HG03521 (cell line): ENCODE results near the gene MYO5B.
A peak's percentile ranks its signal among the peaks of the same experiment; 100 is the strongest.

Experiments used
- ATAC-seq: cut with Tn5 transposase; IDR thresholded peaks from one replicate; pipeline ENCODE4 v1.9.1; 2021; ENCODE audit warnings: mild to moderate bottlenecking, moderate library complexity; ENCODE audit not compliant: unreplicated experiment

Gene MYO5B

GRCh38 chr18:49974079-49974478 lies 220.9 kb downstream of the MYO5B start:
- no peak for ATAC-seq

- ATAC-seq = no peak
Observed at GRCh38 chr18:49973592-49973991, 221.4 kb downstream of the MYO5B start.

GRCh38 chr18:49972535-49972934 lies 222.4 kb downstream of the MYO5B start:
- ATAC-seq = no peak

- no peak for ATAC-seq
Observed at GRCh38 chr18:49971462-49971861, 223.5 kb downstream of the MYO5B start.

GRCh38 chr18:49970319-49970718 lies 224.6 kb downstream of the MYO5B start:
- ATAC-seq = peak; percentile 65

GRCh38 chr18:49968644-49969309 lies 226.2 kb downstream of the MYO5B start:
- ATAC-seq = no peak

GRCh38 chr18:49967636-49968313 lies 227.2 kb downstream of the MYO5B start:
- no peak for ATAC-seq

GRCh38 chr18:49967171-49967570 lies 227.8 kb downstream of the MYO5B start:
- ATAC-seq = peak; percentile 49

- ATAC-seq = no peak
Observed at GRCh38 chr18:49966090-49966489, 228.9 kb downstream of the MYO5B start.

GRCh38 chr18:49963217-49963616 lies 231.7 kb downstream of the MYO5B start:
- no peak for ATAC-seq

GRCh38 chr18:49961271-49961670 lies 233.7 kb downstream of the MYO5B start:
- ATAC-seq = no peak

GRCh38 chr18:49960376-49960775 lies 234.6 kb downstream of the MYO5B start:
- no peak for ATAC-seq

- ATAC-seq = peak; percentile 45
Observed at GRCh38 chr18:49959176-49959575, 235.8 kb downstream of the MYO5B start.

GRCh38 chr18:49955263-49955662 lies 239.7 kb downstream of the MYO5B start:
- ATAC-seq = no peak

GRCh38 chr18:49953391-49953790 lies 241.6 kb downstream of the MYO5B start:
- ATAC-seq = no peak

GRCh38 chr18:49949951-49950395 lies 245.0 kb downstream of the MYO5B start:
- ATAC-seq = no peak

GRCh38 chr18:49948975-49949374 lies 246.0 kb downstream of the MYO5B start:
- no peak for ATAC-seq

GRCh38 chr18:49944663-49945062 lies 250.3 kb downstream of the MYO5B start:
- ATAC-seq = no peak

GRCh38 chr18:49936821-49937220 lies 258.1 kb downstream of the MYO5B start:
- no peak for ATAC-seq

GRCh38 chr18:49935215-49935614 lies 259.7 kb downstream of the MYO5B start:
- no peak for ATAC-seq

- no peak for ATAC-seq
Observed at GRCh38 chr18:49934457-49934856, 260.5 kb downstream of the MYO5B start.

- ATAC-seq = no peak
Observed at GRCh38 chr18:49933530-49934128, 261.3 kb downstream of the MYO5B start.
